Spinal cord (tissue), 10 donors: Measurements from ENCODE around the gene ZXDB. TPM values are rescaled to one million over a fixed set of nuclear protein-coding genes. Genes with fewer than 3 reads are reported as not detected.
A peak's percentile ranks its signal among the peaks of the same experiment; 100 is the strongest.
"Not testable (repeated sequence)": the region's sequence is repeated elsewhere in the genome, so short reads cannot be mapped to it uniquely, and the experiment has no call there.

Experiments
- DNase-seq, 6 donors: peaks; one replicate each; pipeline versions ENCODE4 v3.0.0 to v3.0.0-alpha.2; 2013 to 2015; ENCODE audit warnings: low spot score in 6 of 6, low read depth in 4 of 6
- H3K27ac ChIP-seq: one replicate; pipeline ENCODE4 v1.5.1; 2013; ENCODE audit warnings: low read depth, low read length, control low read depth
- H3K27me3 ChIP-seq: one replicate; pipeline ENCODE4 v1.6.1; 2013; ENCODE audit warnings: low read length; ENCODE audit not compliant: control insufficient read depth, insufficient read depth
- H3K36me3 ChIP-seq: one replicate; pipeline ENCODE4 v1.6.1; 2013; ENCODE audit warnings: low read length; ENCODE audit not compliant: control insufficient read depth, insufficient read depth
- H3K4me1 ChIP-seq: one replicate; pipeline ENCODE4 v1.6.1; 2013; ENCODE audit warnings: low read length; ENCODE audit not compliant: control insufficient read depth, insufficient read depth
- H3K4me3 ChIP-seq: one replicate; pipeline ENCODE4 v1.5.1; 2013; ENCODE audit warnings: low read depth, low read length, control low read depth
- H3K9me3 ChIP-seq: one replicate; pipeline ENCODE4 v1.6.1; 2013; ENCODE audit warnings: low read length; ENCODE audit not compliant: control insufficient read depth, insufficient read depth
- WGBS: methylation state at CpG from one replicate; pipeline ENCODE4 v1.1.5; 2013; ENCODE audit warnings: missing lambda C conversion rate; ENCODE audit not compliant: insufficient coverage; 5-methylcytosine and 5-hydroxymethylcytosine counted together
- polyA plus RNA-seq, 2 donors: library from polyadenylated mRNA; unstranded; fragments of 120-200 nt; gene quantifications; one replicate each; pipeline ENCODE4 v1.2.1, GENCODE V29; 2013; ENCODE audit not compliant: insufficient read length in 2 of 2
- total RNA-seq, 2 donors: library from RNA; depleted of rRNA in 1 of 2; stranded (reverse); fragments of 120-200 nt in 1 of 2; fragments of >200 nt in 1 of 2; gene quantifications; one replicate each; pipeline versions ENCODE4 v1.2.3 to v1.2.4, GENCODE V29; 2013 to 2014
- donor health status: healthy.

The ZXDB gene
- total and polyA plus RNA-seq, 4 donors: 8.9 to 16.2 (median 13.6) TPM

DNA sequence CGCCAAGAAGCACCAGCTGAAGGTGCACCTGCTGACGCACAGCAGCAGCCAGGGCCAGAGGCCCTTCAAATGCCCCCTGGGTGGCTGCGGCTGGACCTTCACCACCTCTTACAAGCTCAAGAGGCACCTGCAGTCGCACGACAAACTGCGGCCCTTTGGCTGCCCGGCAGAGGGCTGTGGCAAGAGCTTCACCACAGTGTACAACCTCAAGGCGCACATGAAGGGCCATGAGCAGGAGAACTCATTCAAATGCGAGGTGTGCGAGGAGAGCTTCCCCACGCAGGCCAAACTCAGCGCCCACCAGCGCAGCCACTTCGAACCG lies 1.0 kb downstream of the ZXDB start:
- 28% methylated on average over 10 of the region's 15 CpGs for WGBS
- H3K4me3 ChIP-seq: peak overlapping the region; percentile 18
- not testable (repeated sequence) for H3K9me3 ChIP-seq, H3K27ac ChIP-seq, H3K36me3 ChIP-seq, H3K27me3 ChIP-seq, H3K4me1 ChIP-seq
- peak in 1 of 6 donors; percentile 52 for DNase-seq

DNA sequence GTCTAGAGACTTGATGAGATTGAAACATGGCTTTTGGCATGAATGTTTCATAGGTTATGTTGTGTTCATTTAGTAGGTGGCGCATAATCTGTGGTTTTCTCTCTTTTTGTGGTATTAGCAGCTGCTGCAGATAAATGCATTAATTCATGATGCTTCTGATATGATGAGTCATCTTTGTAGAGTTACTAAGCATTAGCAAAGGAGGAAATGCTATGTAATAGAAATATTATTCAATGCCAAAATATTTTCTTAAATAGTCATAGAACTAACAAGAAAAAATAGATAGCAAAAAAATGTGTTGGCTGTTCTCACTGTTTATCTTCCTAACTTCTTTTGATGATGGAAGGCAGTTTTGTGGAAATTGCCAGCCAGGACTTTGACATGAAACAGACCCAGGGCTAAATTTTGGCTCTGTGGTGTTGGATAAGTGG lies 3.6 kb downstream of the ZXDB start:
- WGBS: no CpG with 5 or more reads among the region's 1 CpG
- Histone ChIP-seq H3K36me3 (no peaks in the 10 kb centered on the region), H3K4me3 (no peak overlapping the region), H3K9me3 (no peaks in the 10 kb centered on the region), H3K27ac (no peak overlapping the region), H3K4me1 (peaks cover 3% of the 10 kb centered on the region), H3K27me3 (no peaks in the 10 kb centered on the region)
- DNase-seq: no peak

DNA sequence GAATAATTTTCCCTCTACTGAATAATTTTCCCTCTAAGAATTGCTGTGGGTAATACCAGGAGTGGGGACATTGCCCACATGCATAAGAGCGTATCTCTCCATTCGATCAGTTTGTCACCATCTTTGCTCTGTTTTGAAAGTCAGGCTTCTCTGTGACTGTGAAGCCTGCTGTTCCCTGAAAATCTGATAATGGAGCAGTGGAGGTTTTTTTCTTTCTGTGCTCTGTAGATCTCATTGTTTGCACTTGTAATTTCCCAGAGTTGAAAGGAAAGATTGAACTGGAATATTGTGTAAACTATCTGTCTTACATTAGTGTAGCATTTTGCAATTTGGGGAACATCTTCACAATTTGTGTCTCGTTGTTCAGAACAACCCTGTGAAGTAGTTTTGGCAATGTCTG lies 4.3 kb downstream of the ZXDB start:
- H3K4me1 ChIP-seq: no peaks in the 10 kb centered on the region
- H3K9me3 ChIP-seq: no peaks in the 10 kb centered on the region
- no peaks in the 10 kb centered on the region for H3K36me3 ChIP-seq
- no peak overlapping the region for H3K27ac ChIP-seq
- DNase-seq: no peak
- H3K27me3 ChIP-seq: no peaks in the 10 kb centered on the region
- H3K4me3 ChIP-seq: no peak overlapping the region
- WGBS: 60% methylated on average over 2 of the region's 3 CpGs

- Histone ChIP-seq H3K9me3 (no peaks in the 10 kb centered on the region), H3K27ac (no peak overlapping the region), H3K27me3 (no peaks in the 10 kb centered on the region), H3K4me1 (no peaks in the 10 kb centered on the region), H3K36me3 (no peaks in the 10 kb centered on the region), H3K4me3 (no peak overlapping the region)
- no peak for DNase-seq
- WGBS: no CpG with 5 or more reads among the region's 1 CpG
Observed at GRCh38 chrX:57596516-57596915, 4.7 kb downstream of the ZXDB start.

DNA sequence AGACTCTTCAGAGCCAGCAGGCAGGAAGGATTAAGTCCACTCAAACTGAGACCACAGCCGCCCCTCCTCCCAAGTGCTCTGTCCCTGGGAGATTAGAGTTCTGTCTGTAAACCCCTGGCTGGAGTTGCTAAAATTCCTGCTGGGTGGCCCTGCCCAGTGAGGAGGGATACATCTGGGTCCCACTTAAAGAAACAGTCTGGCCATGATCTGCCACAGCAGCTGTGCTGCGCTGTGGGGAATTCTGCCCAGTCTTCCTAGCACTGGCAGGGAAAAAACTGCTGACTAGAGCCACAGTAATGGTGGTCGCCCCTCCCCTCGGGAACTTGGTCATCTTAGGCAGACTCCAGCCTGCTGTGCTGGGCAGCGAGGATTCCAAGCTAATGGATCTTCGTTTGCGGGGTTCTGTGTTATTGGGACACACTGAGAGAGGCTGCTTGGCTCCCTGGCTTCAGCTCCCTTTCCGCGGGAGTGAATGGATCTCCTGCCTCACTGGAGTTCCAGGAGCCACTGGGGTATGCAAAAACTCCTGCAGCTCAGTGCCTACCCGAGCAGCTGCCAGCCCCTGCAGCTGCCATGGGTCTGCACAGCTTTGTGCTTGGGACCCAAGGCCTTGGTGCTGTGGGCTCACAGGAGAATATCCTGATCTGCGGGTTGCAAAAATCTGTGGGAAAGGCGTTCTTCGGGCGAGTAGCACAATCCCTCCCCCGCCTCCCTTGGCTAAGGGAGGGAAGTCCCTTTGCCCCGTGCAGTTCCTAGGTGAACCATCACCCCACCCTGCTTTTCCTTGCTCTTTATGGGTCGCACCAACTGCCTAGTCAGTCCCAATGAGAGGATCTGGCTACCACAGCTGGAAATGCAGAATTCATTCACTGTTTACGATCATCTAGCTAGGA lies 15.7 kb downstream of the ZXDB start:
- no peaks in the 10 kb centered on the region for H3K27me3 ChIP-seq
- DNase-seq: no peak
- H3K9me3 ChIP-seq: no peaks in the 10 kb centered on the region
- no peaks in the 10 kb centered on the region for H3K36me3 ChIP-seq
- WGBS: 57% methylated on average over 16 of the region's 18 CpGs
- no peak overlapping the region for H3K4me3 ChIP-seq
- no peaks in the 10 kb centered on the region for H3K4me1 ChIP-seq
- no peak overlapping the region for H3K27ac ChIP-seq

GRCh38 chrX:57613351-57613750 lies 21.5 kb downstream of the ZXDB start:
- not testable (repeated sequence) for H3K4me1 ChIP-seq, H3K4me3 ChIP-seq, H3K9me3 ChIP-seq, DNase-seq, H3K27me3 ChIP-seq, H3K27ac ChIP-seq, H3K36me3 ChIP-seq
- WGBS: no CpG with 5 or more reads among the region's 1 CpG

- not testable (repeated sequence) for H3K9me3 ChIP-seq, H3K27me3 ChIP-seq, H3K4me3 ChIP-seq, H3K27ac ChIP-seq, H3K36me3 ChIP-seq, H3K4me1 ChIP-seq, DNase-seq
- 92% methylated on average over 20 of the region's 20 CpGs for WGBS
Observed at GRCh38 chrX:57629438-57629837, 37.6 kb downstream of the ZXDB start.

GRCh38 chrX:57640674-57641016 lies 48.8 kb downstream of the ZXDB start:
- H3K27ac ChIP-seq: no peak overlapping the region
- no peak for DNase-seq
- no peaks in the 10 kb centered on the region for H3K36me3 ChIP-seq
- H3K4me3 ChIP-seq: no peak overlapping the region
- WGBS: 100% methylated on average over 2 of the region's 4 CpGs
- H3K27me3 ChIP-seq: no peaks in the 10 kb centered on the region
- H3K4me1 ChIP-seq: no peaks in the 10 kb centered on the region
- peaks cover 2% of the 10 kb centered on the region for H3K9me3 ChIP-seq

DNA sequence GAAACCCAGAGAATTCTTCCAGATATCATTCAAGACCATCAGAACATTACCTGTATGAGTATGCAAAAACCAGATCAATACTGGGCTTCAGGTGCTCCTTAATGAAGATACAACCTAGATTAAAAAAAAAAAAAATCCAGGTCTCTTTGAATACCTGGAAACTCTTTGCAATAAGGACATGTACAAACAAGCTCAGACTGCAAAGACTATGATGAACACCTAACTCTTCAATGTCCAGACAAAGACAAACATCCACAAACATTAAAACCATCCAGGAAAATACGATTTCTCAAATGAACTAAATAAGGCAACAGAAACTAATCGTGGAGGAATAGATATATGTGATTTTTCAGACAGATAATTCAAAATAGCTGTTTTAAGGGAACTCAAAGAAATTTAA lies 49.5 kb downstream of the ZXDB start:
- Histone ChIP-seq H3K4me1 (no peaks in the 10 kb centered on the region), H3K36me3 (no peaks in the 10 kb centered on the region), H3K4me3 (no peak overlapping the region), H3K27me3 (no peaks in the 10 kb centered on the region), H3K9me3 (peaks cover 2% of the 10 kb centered on the region), H3K27ac (no peak overlapping the region)
- no peak for DNase-seq
- WGBS: no CpG with 5 or more reads among the region's 2 CpGs

GRCh38 chrX:57643698-57644097 lies 51.9 kb downstream of the ZXDB start:
- H3K27me3 ChIP-seq: no peaks in the 10 kb centered on the region
- H3K27ac ChIP-seq: no peak overlapping the region
- peaks cover 2% of the 10 kb centered on the region for H3K9me3 ChIP-seq
- no peaks in the 10 kb centered on the region for H3K36me3 ChIP-seq
- H3K4me3 ChIP-seq: no peak overlapping the region
- H3K4me1 ChIP-seq: no peaks in the 10 kb centered on the region
- no CpG with 5 or more reads among the region's 1 CpG for WGBS
- DNase-seq: no peak
